BE2C (cell line): ENCODE measurements around the gene UGT1A10.
"Not testable (repeated sequence)": the region's sequence is repeated elsewhere in the genome, so short reads cannot be mapped to it uniquely, and the experiment has no call there.

Experiments
- DNase-seq: peaks from one replicate; pipeline ENCODE4 v3.0.0-alpha.2; 2020
- H3K27me3 ChIP-seq: fragments of 250-450 bp; sonication (Bioruptor Pico); 2 replicates; pipeline ENCODE4 v1.5.1; 2020; ENCODE audit warnings: mild to moderate bottlenecking
- H3K36me3 ChIP-seq: fragments of 250-450 bp; sonication (Bioruptor Pico); 2 replicates; pipeline ENCODE4 v1.5.1; 2020; ENCODE audit warnings: mild to moderate bottlenecking
- H3K4me1 ChIP-seq: fragments of 250-450 bp; sonication (Bioruptor Pico); 2 replicates; pipeline ENCODE4 v1.5.1; 2020
- H3K4me3 ChIP-seq: 2 replicates; pipeline ENCODE4 v1.5.1; 2011; ENCODE audit warnings: low read depth, low read length
- H3K9me3 ChIP-seq: fragments of 250-450 bp; sonication (Bioruptor Pico); 2 replicates; pipeline ENCODE4 v1.5.1; 2020
- TF ChIP-seq, protein P1 (sequence below): IDR thresholded peaks from 2 replicates; pipeline ENCODE4 v1.5.1; 2012; ENCODE audit warnings: mild to moderate bottlenecking, low read depth, low read length

The UGT1A10 gene

DNA sequence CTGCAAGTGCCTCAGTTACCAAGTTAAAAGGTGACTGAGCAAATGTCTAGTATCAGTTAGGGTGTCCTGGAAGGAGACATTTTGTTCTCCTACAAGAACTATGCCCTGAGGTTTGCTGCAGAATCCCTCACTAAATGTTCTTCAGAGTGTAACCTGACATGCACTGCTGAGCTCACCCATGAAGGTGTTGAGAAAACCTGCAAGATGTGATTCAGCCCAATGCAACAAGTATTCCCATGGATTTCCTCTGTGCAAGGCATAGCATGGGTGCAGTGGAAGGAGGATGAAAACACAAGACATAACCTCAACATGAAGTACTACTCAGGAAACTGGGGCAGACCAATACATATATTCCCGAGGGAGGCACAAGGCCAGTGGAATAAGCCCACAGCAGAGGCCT, 34.2 kb upstream of the UGT1A10 start:
- no peak overlapping the region for H3K4me3 ChIP-seq
- no peaks in the 10 kb centered on the region for H3K9me3 ChIP-seq
- no peak for DNase-seq
- TF ChIP-seq, protein P1, sequence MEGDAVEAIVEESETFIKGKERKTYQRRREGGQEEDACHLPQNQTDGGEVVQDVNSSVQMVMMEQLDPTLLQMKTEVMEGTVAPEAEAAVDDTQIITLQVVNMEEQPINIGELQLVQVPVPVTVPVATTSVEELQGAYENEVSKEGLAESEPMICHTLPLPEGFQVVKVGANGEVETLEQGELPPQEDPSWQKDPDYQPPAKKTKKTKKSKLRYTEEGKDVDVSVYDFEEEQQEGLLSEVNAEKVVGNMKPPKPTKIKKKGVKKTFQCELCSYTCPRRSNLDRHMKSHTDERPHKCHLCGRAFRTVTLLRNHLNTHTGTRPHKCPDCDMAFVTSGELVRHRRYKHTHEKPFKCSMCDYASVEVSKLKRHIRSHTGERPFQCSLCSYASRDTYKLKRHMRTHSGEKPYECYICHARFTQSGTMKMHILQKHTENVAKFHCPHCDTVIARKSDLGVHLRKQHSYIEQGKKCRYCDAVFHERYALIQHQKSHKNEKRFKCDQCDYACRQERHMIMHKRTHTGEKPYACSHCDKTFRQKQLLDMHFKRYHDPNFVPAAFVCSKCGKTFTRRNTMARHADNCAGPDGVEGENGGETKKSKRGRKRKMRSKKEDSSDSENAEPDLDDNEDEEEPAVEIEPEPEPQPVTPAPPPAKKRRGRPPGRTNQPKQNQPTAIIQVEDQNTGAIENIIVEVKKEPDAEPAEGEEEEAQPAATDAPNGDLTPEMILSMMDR, result no peak
- H3K36me3 ChIP-seq, result no peaks in the 10 kb centered on the region
- H3K27me3 ChIP-seq, result no peaks in the 10 kb centered on the region
- H3K4me1 ChIP-seq, result no peaks in the 10 kb centered on the region

DNA sequence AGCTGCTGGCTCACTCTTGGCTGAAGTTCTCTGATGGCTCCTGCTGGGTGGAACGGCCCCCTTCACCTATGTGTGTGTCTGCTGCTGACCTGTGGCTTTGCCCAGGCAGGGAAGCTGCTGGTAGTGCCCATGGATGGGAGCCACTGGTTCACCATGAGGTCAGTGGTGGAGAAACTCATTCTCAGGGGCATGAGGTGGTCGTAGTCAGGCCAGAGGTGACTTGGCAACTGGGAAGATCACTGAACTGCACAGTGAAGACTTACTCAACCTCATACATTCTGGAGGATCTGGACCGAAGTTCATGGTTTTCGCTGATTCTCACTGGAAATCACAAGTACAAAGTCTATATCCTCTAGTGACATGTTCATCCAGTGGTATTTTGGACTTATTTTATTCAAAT, 32.7 kb upstream of the UGT1A10 start:
- TF ChIP-seq, protein P1, result no peak
- DNase-seq, result no peak
- Histone ChIP-seq H3K27me3 (no peaks in the 10 kb centered on the region), H3K36me3 (no peaks in the 10 kb centered on the region), H3K4me3 (no peak overlapping the region), H3K9me3 (no peaks in the 10 kb centered on the region), H3K4me1 (no peaks in the 10 kb centered on the region)

DNA sequence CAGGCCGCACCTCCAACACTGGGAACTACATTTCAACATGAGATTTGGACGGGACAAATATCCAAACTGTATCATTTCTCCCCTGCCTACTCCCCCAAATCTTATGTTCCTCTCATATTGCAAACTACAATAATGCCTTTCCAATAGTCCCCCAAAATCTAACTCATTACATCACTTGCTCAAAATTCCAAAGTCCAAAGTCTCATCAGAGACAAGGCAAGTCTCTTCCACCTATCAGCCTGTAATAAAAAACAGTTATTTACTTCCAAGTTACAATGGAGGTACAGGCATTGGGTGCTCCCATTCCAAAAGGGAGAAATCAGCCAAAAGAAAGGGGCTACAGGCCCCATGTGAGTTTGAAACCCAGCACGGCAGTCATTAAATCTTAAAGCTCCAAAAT, 31.4 kb upstream of the UGT1A10 start:
- peaks cover 5% of the 10 kb centered on the region; the same call in 1 of the 2 replicates for H3K9me3 ChIP-seq
- TF ChIP-seq, protein P1, result no peak
- DNase-seq, result no peak
- H3K4me1 ChIP-seq, result no peaks in the 10 kb centered on the region
- H3K36me3 ChIP-seq, result no peaks in the 10 kb centered on the region
- no peaks in the 10 kb centered on the region for H3K27me3 ChIP-seq
- H3K4me3 ChIP-seq, result no peak overlapping the region

DNA sequence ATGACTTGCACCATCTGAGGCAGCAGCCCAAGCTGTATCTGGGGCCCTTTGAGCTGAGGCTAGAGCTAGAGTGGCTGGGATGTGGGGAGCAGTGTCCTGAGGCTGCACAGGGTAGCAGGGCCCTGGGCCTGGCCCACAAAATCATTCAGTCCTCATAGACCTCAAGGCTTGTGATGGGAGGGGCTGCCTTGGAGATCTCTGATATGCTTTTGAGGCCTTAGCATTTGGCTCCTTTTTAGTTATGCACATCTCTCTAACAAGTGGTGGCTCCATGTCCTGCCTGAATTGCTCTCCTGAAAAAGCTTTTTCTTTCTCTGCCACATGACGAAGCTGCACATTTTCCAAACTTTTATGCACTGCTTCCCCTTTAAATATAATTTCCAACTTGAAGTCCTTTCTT, 30.6 kb upstream of the UGT1A10 start:
- Histone ChIP-seq H3K36me3 (no peaks in the 10 kb centered on the region), H3K4me1 (no peaks in the 10 kb centered on the region), H3K27me3 (no peaks in the 10 kb centered on the region), H3K9me3 (peaks cover 5% of the 10 kb centered on the region; the same call in 1 of the 2 replicates), H3K4me3 (no peak overlapping the region)
- TF ChIP-seq, protein P1, result no peak
- no peak for DNase-seq

DNA sequence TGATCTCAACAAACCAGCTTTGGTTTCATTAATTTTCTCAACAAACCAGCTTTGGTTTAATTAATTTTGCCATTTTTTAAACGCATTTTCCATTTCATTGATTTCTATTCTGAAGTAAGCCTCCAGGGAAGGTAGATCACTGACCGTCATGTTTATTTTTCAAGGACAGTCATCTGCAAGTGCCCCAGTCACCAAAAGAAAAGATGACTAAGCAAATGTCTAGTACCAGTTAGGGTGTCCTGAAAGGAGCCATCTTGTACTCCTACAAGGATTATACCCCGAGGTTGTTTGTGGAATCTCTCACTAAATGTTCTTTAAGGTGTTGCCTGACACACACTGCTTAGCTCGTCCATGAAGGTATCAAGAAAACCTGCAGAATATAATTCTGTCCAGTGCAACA, 25.0 kb upstream of the UGT1A10 start:
- no peak for DNase-seq
- peaks cover 5% of the 10 kb centered on the region; the same call in 1 of the 2 replicates for H3K9me3 ChIP-seq
- TF ChIP-seq, protein P1, result no peak
- no peaks in the 10 kb centered on the region for H3K4me1 ChIP-seq
- H3K4me3 ChIP-seq, result no peak overlapping the region
- H3K36me3 ChIP-seq, result no peaks in the 10 kb centered on the region
- no peaks in the 10 kb centered on the region for H3K27me3 ChIP-seq

DNA sequence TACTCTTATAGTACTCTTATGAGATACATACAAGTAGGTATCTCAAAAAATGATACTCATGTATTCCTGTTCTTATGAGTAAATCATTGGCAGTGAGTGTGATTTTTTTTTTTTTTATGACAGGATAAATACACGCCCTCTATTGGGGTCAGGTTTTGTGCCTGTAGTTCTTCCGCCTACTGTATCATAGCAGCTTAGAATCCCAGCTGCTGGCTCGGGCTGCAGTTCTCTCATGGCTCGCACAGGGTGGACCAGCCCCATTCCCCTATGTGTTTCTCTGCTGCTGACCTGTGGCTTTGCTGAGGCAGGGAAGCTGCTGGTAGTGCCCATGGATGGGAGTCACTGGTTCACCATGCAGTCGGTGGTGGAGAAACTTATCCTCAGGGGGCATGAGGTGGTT, 18.8 kb upstream of the UGT1A10 start, which contains the start of gene UGT1A8:
Gene UGT1A8 (plus strand): TSS at position 158 of the 400 bp plus-strand sequence. CDS start 75 bp downstream, at position 233.
- not testable (repeated sequence) for H3K4me3 ChIP-seq, H3K36me3 ChIP-seq, H3K4me1 ChIP-seq, H3K27me3 ChIP-seq, H3K9me3 ChIP-seq, DNase-seq

DNA sequence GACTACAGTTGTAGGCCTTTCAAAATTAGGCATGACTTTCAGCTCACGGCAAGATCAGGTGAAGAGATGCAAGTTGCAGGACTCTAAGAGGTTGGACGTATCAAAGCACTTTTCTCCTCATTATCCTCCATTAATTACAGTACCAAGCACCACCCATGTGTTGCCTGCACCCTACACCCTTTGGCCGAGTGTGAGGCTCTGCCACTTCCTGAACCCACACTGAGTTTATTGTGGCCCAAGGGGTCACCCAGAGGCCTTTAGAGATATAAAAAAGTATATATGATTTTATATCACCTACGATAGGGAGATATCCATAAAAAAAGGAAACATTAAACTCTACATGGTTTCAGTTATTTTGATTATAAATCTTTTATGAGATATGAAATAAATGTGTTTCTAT, 16.0 kb upstream of the UGT1A10 start:
- TF ChIP-seq, protein P1, result no peak
- Histone ChIP-seq H3K36me3 (no peaks in the 10 kb centered on the region), H3K9me3 (no peaks in the 10 kb centered on the region), H3K4me3 (no peak overlapping the region), H3K4me1 (no peaks in the 10 kb centered on the region), H3K27me3 (peaks cover 3% of the 10 kb centered on the region)
- no peak for DNase-seq

DNA sequence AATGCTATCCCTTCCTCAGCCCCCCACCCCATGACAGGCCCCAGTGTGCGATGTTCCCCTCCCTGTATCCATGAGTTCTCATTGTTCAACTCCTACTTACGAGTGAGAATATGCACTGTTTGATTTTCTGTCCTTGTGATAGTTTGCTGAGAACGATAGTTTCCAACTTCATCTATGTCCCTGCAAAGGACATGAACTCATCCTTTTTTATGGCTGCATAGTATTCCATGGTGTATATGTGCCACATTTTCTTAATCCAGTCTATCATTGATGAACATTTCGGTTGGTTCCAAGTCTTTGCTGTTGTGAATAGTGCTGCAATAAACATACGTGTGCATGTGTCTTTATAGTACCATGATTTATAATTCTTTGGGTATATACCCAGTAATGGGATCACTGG, 14.4 kb upstream of the UGT1A10 start:
- H3K9me3 ChIP-seq, H3K36me3 ChIP-seq, H3K27me3 ChIP-seq, H3K4me1 ChIP-seq, H3K4me3 ChIP-seq, DNase-seq: not testable (repeated sequence)
